GM19395 (cell line): ENCODE data around the gene DGKI.

Experiments
- ATAC-seq: cut with Tn5 transposase; IDR thresholded peaks from one replicate; pipeline ENCODE4 v1.9.1; 2021; ENCODE audit warnings: mild to moderate bottlenecking, moderate library complexity; ENCODE audit not compliant: unreplicated experiment

Gene DGKI

DNA sequence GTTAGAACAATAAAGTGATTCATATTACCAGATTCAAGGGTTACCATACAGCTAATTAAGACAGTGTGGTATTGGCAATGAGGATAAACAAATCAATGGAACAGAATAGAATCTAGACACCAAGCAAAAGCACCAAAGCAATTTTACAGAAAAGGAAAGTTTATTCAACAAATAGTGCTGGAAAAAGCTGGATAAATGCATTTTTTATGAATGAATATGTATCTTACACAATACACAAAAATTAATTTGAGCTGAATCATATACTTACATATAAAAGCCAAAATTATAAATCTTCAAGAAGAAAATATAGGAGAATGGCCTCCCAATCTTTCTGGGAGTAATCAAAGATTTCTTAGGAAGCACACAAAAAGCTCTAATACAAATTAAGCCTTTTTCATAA, 282.8 kb downstream of the DGKI start:
- no peak for ATAC-seq

DNA sequence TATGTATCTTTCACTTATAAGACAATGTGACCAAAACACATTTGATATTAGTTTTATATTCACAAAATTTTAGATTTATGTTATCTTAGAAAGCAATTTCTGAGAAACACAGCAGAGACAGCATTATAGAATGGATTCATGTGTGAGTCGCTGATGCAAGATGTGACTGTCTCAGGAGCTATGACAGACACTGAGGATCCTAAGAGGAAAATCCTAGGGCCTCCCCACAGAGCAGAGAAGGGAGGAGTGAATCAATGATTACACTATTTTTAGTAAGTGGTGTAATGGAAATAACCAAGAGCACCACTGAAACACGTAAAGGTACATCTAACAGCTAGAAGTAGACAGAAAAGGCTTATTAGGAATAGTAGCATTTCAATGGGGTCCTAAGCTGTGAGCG, 299.3 kb downstream of the DGKI start:
- ATAC-seq: no peak

DNA sequence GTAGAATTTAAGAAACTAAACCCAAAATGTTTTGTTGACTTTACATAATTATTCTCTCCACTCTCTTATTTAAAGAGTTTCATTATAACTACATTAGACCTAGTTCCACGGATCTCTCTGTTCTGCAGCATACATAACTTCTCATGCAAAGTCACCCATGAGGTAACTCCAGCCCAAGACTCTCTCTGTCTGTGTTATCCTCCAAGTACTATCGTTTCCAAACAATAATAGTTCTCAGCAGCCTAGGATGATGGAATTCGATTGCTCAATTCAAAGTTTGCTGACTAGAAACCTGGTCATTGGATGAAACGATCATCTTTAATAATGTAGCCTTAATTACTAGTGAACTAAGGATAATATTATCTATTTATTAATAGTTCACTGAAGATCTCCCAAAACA, 300.1 kb downstream of the DGKI start:
- no peak for ATAC-seq

DNA sequence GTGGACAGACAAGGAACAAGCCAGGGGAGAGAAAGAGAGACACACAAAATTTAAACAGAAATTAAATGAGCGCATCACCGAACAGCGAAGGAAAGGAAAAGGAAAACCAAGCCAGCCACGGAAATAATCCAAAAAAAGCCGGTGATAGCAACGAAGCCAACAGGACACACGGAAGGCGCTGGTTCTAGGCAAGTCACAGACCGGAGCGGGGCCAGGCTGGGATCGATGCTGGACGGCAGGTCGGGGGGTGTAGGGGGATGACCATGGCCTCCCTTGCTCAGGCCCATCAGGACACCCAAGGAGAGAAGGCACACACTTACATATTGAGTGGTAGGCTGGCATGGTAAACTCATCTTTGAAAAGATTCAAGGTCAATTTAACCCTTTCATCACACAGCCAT, 300.8 kb downstream of the DGKI start:
- ATAC-seq: no peak

DNA sequence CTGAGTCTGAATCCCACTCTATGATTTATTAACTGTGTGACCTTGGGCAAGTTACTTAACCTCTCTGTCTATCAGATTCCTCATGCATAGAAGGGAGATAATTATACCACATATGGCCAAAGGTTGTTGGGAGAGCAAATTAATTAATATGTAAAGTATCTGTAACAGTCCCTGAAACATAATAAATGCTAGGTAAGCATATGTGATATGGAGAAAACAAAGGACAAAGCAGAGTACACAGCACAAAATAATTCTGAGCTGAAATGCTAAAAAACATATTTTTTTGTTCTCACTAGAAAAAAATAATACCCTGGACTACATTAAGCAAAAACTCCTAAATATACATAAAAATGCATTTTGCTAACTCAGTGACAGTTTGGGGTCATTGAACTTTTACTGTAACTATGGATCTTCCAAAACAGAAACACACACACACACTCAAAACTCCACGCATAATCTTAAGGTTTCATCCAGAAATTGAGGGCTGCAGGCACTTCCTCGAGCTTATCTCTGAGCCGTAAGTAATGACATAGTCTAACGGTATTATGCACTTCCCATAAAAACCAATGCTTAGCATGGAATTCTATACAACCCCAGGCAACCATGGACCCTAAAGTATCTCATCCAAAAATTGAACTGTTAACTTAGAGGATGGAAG, 301.6 kb downstream of the DGKI start:
- no peak for ATAC-seq

DNA sequence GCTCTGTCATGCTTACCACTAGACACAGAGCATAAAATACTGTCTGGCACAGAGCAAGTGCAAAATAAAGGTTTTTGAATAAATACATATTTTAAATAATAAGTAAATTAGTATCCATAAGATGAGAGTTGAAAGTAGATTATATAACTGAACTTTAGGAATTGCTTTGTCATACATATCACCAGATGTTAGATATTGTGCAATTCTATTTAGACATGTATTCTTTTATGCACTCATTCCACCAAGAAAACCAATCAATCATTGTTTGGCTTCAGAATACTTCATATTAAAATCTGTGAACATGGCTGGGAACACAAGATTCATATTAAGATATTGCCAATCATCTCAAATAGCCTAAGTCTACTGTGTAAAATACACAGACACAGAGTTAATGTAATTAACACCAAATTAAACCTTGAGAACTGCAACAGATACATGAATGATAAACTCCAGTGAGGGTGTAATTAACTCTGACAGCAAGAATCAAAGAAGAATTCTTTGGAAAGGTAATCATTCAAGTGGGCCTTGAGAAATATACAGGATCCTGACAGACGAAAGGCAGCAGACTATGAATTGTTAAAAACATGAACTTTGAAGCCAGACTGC, 302.2 kb downstream of the DGKI start:
- no peak for ATAC-seq

DNA sequence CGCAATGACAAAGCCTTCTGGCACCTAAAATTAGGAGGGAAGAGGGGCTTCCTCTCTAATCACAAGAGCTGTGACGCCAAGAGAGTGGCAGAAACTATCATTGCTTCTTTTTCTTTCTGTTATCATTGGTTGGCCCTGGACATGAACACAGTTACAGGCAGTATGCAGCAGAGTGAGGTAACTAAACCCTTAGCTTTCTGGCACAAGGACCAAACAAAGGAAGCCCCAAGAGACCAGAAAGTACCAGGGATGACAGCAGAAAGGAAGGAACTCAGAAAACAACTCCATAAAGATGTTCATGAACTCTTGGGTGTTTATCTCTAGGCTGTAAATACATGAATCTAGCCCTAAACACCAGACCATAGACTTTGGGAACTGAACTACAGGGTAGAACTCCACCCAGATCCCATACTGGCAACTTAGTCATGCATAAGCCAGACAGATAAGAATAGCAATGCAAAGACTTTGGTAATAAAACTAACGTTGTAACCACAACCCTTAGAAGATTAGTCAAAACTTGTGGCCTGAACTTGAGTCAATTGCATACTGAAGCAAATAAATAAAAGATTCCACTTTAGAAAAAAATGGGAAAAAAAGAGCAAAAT, 307.6 kb downstream of the DGKI start:
- no peak for ATAC-seq

DNA sequence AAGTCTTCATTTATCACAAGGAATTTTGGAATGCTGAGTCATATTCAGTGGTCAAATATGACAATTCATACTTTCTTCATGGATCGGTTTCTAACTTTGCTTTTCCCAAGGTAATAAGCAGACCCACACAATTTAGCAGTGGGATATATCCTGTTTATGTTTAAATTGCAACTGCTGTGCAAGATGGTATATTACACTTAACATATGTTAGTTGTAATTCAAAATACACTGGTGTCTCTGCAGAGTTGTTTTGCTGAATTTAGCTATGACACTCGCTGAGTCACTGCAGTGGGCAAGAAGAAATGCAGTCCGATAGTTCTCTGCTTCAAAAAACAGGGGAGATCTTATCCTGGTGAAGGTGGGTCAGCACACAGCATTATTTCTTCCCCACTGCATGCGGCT, 308.4 kb downstream of the DGKI start:
- no peak for ATAC-seq

DNA sequence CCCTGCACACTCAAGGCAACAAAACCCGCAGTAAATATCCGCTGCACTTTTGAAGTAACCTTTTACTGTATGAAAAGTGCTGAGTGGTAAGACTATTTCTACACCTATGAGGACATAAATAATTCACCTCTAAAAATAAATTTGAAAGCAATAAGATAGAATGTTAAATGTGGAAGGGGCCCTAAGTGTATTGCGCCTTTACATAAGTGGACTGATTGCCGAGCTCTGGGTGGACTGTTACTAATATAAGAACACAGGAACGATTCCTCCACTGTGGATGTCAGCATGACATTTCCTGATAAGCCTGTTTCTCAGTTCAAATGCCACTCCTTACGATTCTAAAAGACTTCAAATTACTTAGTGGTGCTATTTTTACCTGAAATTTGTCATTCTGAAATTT, 311.2 kb downstream of the DGKI start:
- ATAC-seq: no peak

DNA sequence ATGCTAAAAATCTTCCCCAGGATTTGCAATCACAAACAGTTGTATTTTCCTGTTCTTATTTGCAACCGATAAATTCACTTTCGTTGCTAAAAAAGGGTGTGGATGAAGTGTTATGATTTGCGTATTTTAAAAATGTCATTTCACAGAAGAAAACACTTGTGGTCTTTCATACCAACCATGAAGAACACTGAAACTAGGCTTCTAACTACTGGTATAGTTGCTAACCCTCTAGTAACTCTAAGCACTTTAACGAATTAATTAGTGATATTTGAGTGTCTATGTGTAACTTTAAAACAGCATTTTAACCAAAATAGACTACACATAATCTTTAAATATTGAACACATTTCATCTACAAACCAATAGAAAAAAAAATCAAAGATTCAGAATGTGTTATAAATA, 315.1 kb downstream of the DGKI start:
- no peak for ATAC-seq

DNA sequence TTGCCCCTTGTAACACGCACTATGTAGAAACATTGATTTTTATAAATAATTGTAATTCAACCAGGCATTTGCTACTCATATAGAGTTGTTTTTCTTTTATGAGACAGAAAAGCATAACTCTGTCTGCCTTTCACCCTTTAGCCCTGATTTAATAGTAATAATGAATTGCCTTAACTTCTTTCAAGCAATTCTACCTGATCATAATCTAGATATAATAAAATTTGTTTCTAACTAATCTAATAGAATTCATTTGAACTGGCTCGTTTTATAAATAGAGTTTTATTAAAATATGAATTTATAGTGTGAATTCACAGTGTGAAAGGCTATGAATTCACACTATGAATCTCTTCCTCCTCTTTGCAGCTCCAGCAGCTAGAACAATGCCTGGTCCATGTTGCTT, 319.1 kb downstream of the DGKI start:
- no peak for ATAC-seq

DNA sequence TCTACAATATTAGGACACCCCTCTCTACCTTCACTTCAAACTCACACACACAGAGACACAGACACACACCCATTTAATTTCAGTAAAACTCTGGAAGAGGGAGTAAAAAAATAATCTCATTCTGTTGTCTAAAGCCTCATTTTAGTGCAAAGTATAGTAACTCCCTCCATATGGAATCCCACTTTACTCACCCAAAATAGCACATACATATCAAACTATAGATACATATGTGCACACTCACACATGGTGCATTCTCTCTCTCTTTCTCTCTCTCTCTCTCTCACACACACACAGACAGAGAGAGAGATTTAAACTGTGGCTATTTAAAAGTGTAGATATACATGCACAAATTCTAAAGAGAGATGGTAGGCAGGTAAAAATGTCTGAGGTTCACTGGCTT, 323.6 kb downstream of the DGKI start:
- no peak for ATAC-seq

DNA sequence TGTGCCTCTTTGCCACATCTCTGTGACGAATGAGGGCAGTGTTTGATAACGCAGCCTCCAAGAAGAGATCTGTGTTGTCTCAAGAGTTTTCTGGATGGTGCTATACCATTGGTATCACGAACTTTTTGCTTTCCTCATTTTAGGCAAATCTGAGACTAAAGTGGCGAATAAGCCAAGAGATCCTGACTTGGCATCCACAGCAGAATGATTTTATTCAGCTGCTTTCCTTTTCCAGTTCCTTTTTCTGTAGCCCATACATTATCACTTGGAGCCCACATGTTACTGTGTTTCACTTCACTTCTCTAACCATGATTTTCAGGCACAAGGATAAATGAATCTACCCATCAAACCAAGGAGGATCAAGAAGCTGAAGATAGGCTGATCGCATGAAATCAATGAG, 325.3 kb downstream of the DGKI start:
- no peak for ATAC-seq

DNA sequence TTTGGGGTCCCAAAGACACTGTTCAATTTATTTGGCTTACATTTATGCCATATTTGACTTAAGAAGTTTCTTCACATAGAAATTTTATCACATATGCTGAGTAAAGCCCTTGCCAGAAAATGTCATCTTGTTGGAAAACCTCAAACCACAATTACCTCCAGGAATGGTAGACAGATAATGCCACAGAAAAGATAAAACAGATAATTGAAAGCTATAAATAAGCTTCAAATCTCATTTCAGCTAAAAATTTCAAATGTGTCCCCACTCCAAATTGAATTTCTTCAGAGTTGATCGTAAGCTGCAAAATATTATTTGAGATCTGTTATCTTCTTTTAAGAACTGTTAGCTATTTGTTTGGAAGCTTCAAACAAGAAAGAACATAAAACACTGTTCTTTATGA, 326.8 kb downstream of the DGKI start:
- ATAC-seq: no peak

DNA sequence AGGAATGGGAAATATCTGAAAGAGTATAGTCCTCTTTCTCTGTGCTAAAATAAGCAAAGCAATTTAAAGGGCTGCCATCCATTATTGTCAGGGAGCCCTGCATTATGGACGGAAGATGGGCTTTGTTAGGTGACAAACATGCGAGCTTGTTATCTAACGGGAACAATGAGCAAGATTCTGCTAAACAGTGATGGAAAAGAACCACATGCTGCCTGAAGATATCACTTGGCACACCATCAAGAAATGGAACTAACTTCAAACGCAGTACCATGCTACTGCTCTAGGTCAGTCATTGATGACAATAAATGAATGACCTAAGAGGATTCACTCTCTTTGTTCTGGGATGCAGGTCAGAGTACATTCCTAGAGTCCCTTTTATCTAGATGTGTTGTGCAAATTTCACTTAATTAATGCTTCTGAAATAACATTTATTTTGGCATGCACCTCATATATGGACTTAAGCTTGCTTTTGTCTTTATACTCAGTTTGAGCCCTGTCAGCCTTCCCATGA, 327.5 kb downstream of the DGKI start:
- ATAC-seq: no peak

DNA sequence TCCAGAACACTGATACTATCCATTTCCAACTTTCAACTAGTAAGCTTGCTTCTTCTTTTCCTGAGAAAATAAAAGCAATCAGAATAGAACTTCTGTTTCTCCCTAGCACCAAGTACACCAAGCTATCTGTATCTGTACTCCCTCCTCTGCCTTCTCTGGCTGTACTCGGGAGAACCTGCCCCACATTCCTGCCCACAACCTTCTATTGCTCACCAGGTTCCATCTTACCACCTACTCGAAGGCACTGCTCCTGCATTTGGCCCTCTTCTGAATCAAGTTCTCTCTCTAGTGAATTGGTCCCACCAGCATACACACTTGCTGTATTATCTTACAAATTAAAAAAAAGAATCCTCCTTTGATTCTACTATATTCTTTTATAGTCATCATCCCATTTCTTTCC, 333.7 kb downstream of the DGKI start:
- no peak for ATAC-seq

DNA sequence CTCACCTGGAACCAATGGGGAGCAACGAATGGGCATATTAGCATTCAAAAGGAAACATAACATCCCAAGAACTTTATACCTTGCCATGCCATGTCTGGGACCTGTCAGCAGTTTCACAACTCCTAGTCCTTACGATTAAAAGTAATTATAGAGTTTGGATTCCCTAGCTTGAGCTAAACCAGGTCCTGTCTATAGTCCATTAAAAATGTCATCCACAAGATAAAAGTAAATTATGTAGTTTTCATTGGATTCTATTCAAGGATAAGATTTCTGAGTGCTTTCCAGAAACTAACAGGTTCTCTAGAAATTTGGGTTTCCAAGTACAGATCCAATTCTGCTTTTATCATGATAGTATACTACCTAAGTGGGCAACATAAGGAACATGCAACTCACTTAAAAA, 339.7 kb downstream of the DGKI start:
- ATAC-seq: no peak

DNA sequence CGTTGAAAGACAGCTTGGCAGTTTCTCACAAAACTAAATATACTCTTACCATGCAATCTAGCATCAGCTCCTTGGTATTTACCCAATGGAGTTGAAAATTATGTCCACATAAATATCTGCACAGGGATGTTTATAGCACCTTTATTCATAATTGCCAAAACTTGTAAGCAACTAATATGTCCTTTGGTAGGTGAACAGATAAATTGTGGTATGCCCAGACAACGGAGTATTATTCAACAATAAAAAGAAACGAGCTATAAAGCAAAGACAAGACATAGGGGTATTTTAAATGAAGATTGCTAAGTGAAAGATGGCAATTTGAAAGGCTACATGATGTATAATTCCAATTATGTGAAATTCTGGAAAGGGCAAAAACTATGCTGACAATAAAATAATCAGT, 340.7 kb downstream of the DGKI start:
- no peak for ATAC-seq

DNA sequence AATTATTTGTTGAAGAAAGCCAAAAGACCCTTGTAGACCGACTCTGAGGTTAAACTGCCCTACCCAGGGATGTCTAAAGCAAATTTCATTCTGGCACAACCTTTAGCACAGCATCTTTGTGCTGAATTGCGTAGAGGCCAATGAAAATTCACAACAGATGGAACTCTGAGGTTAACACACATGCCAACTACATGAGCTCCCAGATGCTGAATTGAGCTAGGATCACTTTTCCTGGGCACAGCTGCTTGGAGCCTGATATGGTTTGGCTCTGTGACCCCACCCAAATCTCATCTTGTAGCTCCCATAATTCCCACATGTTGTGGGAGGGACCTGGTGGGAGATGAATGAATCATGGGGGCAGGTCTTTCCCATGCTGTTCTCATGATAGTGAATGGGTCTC, 345.2 kb downstream of the DGKI start:
- ATAC-seq: no peak

DNA sequence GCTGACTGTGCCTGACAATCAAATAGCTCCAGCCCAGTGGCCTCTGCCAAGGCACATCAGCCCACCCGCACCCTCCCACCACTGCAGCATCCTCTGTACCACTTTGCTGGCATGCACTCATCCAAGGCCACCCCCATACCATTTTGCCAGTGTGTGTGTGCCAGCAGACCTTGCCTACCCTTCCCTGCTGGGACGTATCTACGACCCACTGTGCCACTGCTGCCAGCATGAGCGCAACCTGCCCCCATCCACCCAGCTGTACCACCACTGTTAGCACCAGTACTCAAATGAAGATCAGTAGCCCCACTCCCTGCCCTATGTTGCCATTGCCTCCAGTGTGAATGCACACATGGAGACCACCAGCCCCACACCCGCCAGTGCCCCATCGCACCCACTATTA, 353.9 kb downstream of the DGKI start:
- no peak for ATAC-seq

DNA sequence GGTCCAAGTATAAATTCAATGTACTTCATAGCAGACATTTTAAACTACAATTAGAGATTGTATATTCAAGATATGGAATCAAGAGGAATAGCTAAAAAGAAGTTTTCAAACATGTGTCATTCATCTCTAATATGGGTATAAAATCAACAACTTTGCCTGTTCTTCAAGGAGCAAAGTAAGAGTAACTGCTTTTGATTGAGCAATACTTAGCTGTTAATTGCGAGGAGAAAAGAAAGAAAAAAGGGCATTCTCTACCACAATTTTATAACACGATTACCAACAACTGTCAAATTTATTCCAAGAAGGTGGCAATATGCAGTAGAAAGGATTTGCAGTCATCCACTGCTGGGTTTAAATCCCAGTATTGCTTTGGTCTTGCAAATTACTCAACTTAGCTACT, 356.9 kb downstream of the DGKI start:
- ATAC-seq: no peak

DNA sequence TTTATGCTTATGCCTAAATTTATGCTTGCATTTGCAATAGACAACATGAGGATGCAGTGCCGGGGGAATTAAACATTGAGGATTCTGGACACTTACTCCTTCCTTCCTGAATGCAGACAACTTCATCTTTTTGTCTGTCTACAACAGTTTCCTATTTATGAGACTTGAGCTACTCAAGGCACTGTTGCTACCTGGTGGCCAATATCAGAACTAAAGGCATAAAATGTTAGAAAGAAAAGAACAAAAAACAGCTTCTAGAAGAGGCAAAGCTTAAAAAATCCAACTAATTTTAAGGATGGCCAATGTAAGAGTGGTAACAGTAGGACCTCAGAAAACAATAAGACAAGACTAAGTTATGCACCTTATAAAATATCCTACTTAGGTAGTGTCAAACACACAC, 358.7 kb downstream of the DGKI start:
- ATAC-seq: no peak

DNA sequence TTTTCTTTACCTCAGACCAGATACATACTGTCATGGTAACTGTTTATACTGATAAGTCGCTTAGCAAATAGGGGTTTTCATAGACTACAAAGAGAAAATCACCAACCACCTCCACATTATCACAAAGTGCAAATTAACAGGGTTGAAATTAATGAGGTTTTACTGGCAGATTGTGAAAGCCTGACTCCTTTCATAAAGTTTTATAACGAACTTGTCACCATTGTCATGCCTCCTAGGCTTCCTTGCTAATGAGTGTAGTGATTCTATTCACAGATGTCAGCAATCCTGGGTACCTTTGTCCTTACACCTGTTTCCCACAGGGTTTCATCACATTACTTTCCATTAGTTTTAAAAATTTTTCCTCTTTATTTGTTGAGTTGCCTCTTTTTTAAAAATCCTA, 361.0 kb downstream of the DGKI start:
- no peak for ATAC-seq
